Measurements from ENCODE around the gene CD81. TPM values are rescaled to one million over a fixed set of nuclear protein-coding genes. Genes with fewer than 3 reads are reported as not detected.
A peak's percentile ranks its signal among the peaks of the same experiment; 100 is the strongest.

Gene CD81
- total and polyA plus RNA-seq, 9 of the 15 experiments (the other 6 are each of a cell fraction or from before 2014, with no cell fraction given), result 2.4 to 189 (median 61.7) TPM

DNA sequence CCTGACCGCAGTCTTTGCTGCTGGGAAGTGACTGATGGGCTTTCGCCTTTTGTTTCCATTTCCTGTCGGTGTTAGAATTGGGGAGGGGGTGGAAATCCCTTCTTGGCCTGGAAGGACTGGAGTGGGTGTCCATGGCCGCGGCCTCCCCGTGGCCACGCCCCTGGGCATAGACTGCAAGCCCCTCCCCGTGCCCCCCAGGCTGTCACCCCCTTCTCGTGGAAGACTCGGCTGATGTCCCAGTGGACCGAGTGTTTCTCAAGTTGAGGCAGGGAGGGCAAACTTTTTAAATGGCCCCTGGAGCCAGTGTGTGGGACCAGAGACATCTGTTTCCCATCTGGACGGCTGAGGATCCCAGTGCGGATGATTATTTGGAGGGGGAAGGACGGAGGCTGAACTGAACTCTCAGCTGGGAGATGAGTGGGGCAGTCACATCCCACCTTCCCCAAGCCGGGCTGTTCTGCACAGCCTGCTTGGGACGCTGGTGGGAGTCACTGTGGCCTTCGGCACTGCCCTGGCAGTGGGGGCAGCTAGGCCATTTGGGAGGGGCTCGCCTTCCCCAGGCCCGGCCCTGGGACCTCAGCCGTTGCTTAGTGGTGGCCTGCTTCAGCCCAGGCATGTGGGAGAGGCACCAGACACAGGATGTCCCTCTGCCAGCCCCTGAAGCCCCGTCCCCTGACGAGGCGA is 1.6 kb downstream of the CD81 start:
- intact Hi-C loops (cut with micrococcal nuclease), result no loop called here
- ATAC-seq, result no peak
- in situ Hi-C loops (cut with MboI), result no loop called here

More for the DNA sequence above, 1.6 kb downstream of the CD81 start:
- Histone ChIP-seq H3K36me3 (ENCODE audit: control insufficient read depth, insufficient read depth, low read length) (peaks cover 21% of the 10 kb centered on the region; the same call in 2 of the 3 replicates), H3K79me2 (ENCODE audit: control insufficient read depth, insufficient read depth, low read length) (peaks cover 61% of the 10 kb centered on the region), H3K9me3 (replicated peaks; ENCODE audit: control insufficient read depth, insufficient read depth, low read depth, low read length) (no peaks in the 10 kb centered on the region), H3K27ac (ENCODE audit: extremely low read depth, low read depth, low read length) (0 out of 3 replicates have a peak overlapping the region, but pooled peaks have one; percentile 55), H3K4me1 (replicated peaks in 1 of 2; ENCODE audit: control insufficient read depth in 2 of 2, insufficient read depth in 2 of 2, low read length in 2 of 2) (peaks cover 21 to 73% of the 10 kb centered on the region in 2 experiments; a peak in 4 of 5 replicates), H2AFZ (ENCODE audit: low read depth, low read length) (no peak overlapping the region), H3K9me1 (ENCODE audit: control insufficient read depth, insufficient read depth, low read length) (peaks cover 19% of the 10 kb centered on the region), H3K4me2 (ENCODE audit: insufficient read depth, low read length) (peak overlapping the region; percentile 86), H3K4me3 (peak overlapping the region; percentile 96), H3K27me3 (ENCODE audit: control insufficient read depth in 2 of 2, insufficient read depth in 2 of 2, low read length in 2 of 2) (no peaks in the 10 kb centered on the region), H4K20me1 (replicated peaks; ENCODE audit: control insufficient read depth, insufficient read depth, low read length) (peaks cover 41% of the 10 kb centered on the region), H3K9ac (ENCODE audit: insufficient read depth in 1 of 2, low read depth in 2 of 2, low read length in 2 of 2) (peak overlapping the region; percentile 81 to 94)
- FAIRE-seq (no peak), DNase-seq (ENCODE audit: extremely low read depth in 1 of 4, low spot score in 3 of 4) (no peak)
- 33% methylated on average over 15 of the region's 23 CpGs for WGBS (ENCODE audit: insufficient coverage, low coverage, missing lambda C conversion rate)
- TF ChIP-seq ZNF717 (CRISPR knock-in tag; IDR thresholded peaks at IDR 0.05) (no peak), RBFOX2 (IDR thresholded peaks at IDR 0.05; ENCODE audit: low read depth, low read length) (peak; percentile 2; the same call in 1 of the 2 replicates), HDAC8 (tag; IDR thresholded peaks at IDR 0.05) (no peak), KHSRP (IDR thresholded peaks at IDR 0.05) (no peak), KLF6 (CRISPR knock-in tag; IDR thresholded peaks at IDR 0.05; ENCODE audit: borderline replicate concordance) (no peak), STAG1 (CRISPR knock-in tag; IDR thresholded peaks at IDR 0.05; ENCODE audit: borderline replicate concordance) (no peak), TEAD1 (CRISPR knock-in tag; IDR thresholded peaks at IDR 0.05) (no peak), POLR2G (IDR thresholded peaks at IDR 0.05; ENCODE audit: low read depth, low read length) (peak; percentile 49; the same call in 1 of the 2 replicates), HLTF (IDR thresholded peaks at IDR 0.05) (no peak)
- POLR2A ChIA-PET, result interaction anchor here (0.6 to 2.4 kb wide), 10 partner anchors 8 to 1570 kb away, joined by 3 to 17 read pairs (median 5); partner anchors contain the start of gene TSSC4
- no TSS peak for BruUV-seq (replicated peaks)
- CTCF ChIA-PET (ENCODE audit: low intra/inter-chr PET ratio), result no interaction called here
